Effector CD4-positive, alpha-beta T cell (primary cell): ENCODE measurements around the gene FBXL7.
"Not testable (repeated sequence)": the region's sequence is repeated elsewhere in the genome, so short reads cannot be mapped to it uniquely, and the experiment has no call there.

Experiments
- DNase-seq: peaks from one replicate; pipeline ENCODE4 v3.0.0-alpha.2; 2020

The FBXL7 gene

GRCh38 chr5:15834596-15835245 lies 334.7 kb downstream of the FBXL7 start:
- DNase-seq, result no peak

- DNase-seq, result no peak
Observed at GRCh38 chr5:15835514-15835913, 335.5 kb downstream of the FBXL7 start.

GRCh38 chr5:15837551-15838289 lies 337.7 kb downstream of the FBXL7 start:
- no peak for DNase-seq

GRCh38 chr5:15844253-15844652 lies 344.3 kb downstream of the FBXL7 start:
- no peak for DNase-seq

GRCh38 chr5:15844871-15845270 lies 344.9 kb downstream of the FBXL7 start:
- no peak for DNase-seq

- no peak for DNase-seq
Observed at GRCh38 chr5:15850536-15850935, 350.6 kb downstream of the FBXL7 start.

- no peak for DNase-seq
Observed at GRCh38 chr5:15850939-15851341, 351.0 kb downstream of the FBXL7 start.

- DNase-seq, result no peak
Observed at GRCh38 chr5:15852217-15852616, 352.2 kb downstream of the FBXL7 start.

- no peak for DNase-seq
Observed at GRCh38 chr5:15852949-15853348, 353.0 kb downstream of the FBXL7 start.

- DNase-seq, result no peak
Observed at GRCh38 chr5:15858326-15858725, 358.3 kb downstream of the FBXL7 start.

- DNase-seq, result no peak
Observed at GRCh38 chr5:15864536-15865215, 364.7 kb downstream of the FBXL7 start.

GRCh38 chr5:15872259-15872658 lies 372.3 kb downstream of the FBXL7 start:
- DNase-seq, result not testable (repeated sequence)

GRCh38 chr5:15877914-15878313 lies 377.9 kb downstream of the FBXL7 start:
- DNase-seq, result no peak

- DNase-seq, result no peak
Observed at GRCh38 chr5:15880201-15880600, 380.2 kb downstream of the FBXL7 start.

- DNase-seq, result no peak
Observed at GRCh38 chr5:15885156-15885555, 385.2 kb downstream of the FBXL7 start.

- no peak for DNase-seq
Observed at GRCh38 chr5:15886156-15886555, 386.2 kb downstream of the FBXL7 start.

- no peak for DNase-seq
Observed at GRCh38 chr5:15887093-15887492, 387.1 kb downstream of the FBXL7 start.

GRCh38 chr5:15889001-15889400 lies 389.0 kb downstream of the FBXL7 start:
- DNase-seq, result no peak

- no peak for DNase-seq
Observed at GRCh38 chr5:15893866-15894265, 393.9 kb downstream of the FBXL7 start.

GRCh38 chr5:15897656-15898055 lies 397.7 kb downstream of the FBXL7 start:
- no peak for DNase-seq

- no peak for DNase-seq
Observed at GRCh38 chr5:15898641-15899040, 398.7 kb downstream of the FBXL7 start.

GRCh38 chr5:15899481-15899880 lies 399.5 kb downstream of the FBXL7 start:
- DNase-seq, result no peak

- no peak for DNase-seq
Observed at GRCh38 chr5:15901151-15901550, 401.2 kb downstream of the FBXL7 start.

- no peak for DNase-seq
Observed at GRCh38 chr5:15902066-15902465, 402.1 kb downstream of the FBXL7 start.
